Activated CD4-positive, alpha-beta memory T cell treated with anti-CD3 and anti-CD28 coated beads for 36 hours (primary cell): ENCODE data around the gene RASSF8. TPM values are rescaled to one million over a fixed set of nuclear protein-coding genes. Genes with fewer than 3 reads are reported as not detected.

Experiments used
- CTCF ChIA-PET: fragments of 350-600 bp; sonication (Branson Sonifier 250); formaldehyde crosslinking; loops from one replicate; lab custom pipeline; 2021; ENCODE audit warnings: antibody characterized with exemption, inconsistent platforms; lab: Charles Lee
- POLR2A ChIA-PET: fragments of 350-600 bp; sonication (Branson Sonifier 250); formaldehyde crosslinking; loops from one replicate; lab custom pipeline; 2021; ENCODE audit warnings: antibody characterized with exemption; lab: Charles Lee
- DNase-seq: peaks from one replicate; pipeline ENCODE4 v3.0.0-alpha.2; 2020
- H3K27ac Mint-ChIP-seq: one replicate; pipeline ENCODE4 v1.8.0; 2021; ENCODE audit warnings: mixed read lengths
- H3K27me3 Mint-ChIP-seq: one replicate; pipeline ENCODE4 v1.8.0; 2021; ENCODE audit warnings: mixed read lengths
- H3K36me3 Mint-ChIP-seq: one replicate; pipeline ENCODE4 v1.8.0; 2021; ENCODE audit warnings: mixed read lengths
- H3K4me1 Mint-ChIP-seq: one replicate; pipeline ENCODE4 v1.8.0; 2021; ENCODE audit warnings: low read depth, mixed read lengths
- H3K4me3 Mint-ChIP-seq: one replicate; pipeline ENCODE4 v1.8.0; 2021; ENCODE audit warnings: mild to moderate bottlenecking, mixed read lengths
- H3K9me3 Mint-ChIP-seq: one replicate; pipeline ENCODE4 v1.8.0; 2021; ENCODE audit warnings: mixed read lengths
- intact Hi-C: fragments of 100-400 bp; cut with micrococcal nuclease; formaldehyde crosslinking; loops from one replicate; pipeline ENCODE4 v1.15.1; 2023
- total RNA-seq, 2 experiments: library from RNA; stranded (reverse); gene quantifications; one replicate each; pipeline ENCODE4 v1.2.3, GENCODE V29; 2021

RASSF8 gene
- total RNA-seq, 2 experiments from 2014 or later = 0.26 to 0.29 TPM

- Mint-ChIP-seq H3K27ac (no peak overlapping the region), H3K4me3 (no peak overlapping the region), H3K36me3 (no peaks in the 10 kb centered on the region), H3K4me1 (no peaks in the 10 kb centered on the region), H3K9me3 (no peaks in the 10 kb centered on the region), H3K27me3 (peaks cover 1% of the 10 kb centered on the region)
- CTCF ChIA-PET = no interaction called here
- no peak for DNase-seq
- intact Hi-C loops = no loop called here
- POLR2A ChIA-PET = no interaction called here
Observed at GRCh38 chr12:25940886-25941285, 17.6 kb upstream of the RASSF8 start.

- no peaks in the 10 kb centered on the region for H3K4me1 Mint-ChIP-seq
- CTCF ChIA-PET = no interaction called here
- DNase-seq = no peak
- H3K9me3 Mint-ChIP-seq = no peaks in the 10 kb centered on the region
- no peak overlapping the region for H3K4me3 Mint-ChIP-seq
- H3K27me3 Mint-ChIP-seq = peaks cover 1% of the 10 kb centered on the region
- no peaks in the 10 kb centered on the region for H3K36me3 Mint-ChIP-seq
- POLR2A ChIA-PET = interaction anchor here (0.6 kb wide), 1 partner anchor 453 kb away, joined by 3 read pairs; no protein-coding TSS in a partner anchor
- intact Hi-C loops = no loop called here
- H3K27ac Mint-ChIP-seq = no peak overlapping the region
Observed at GRCh38 chr12:25942709-25943108, 15.8 kb upstream of the RASSF8 start.

GRCh38 chr12:25943940-25944339 lies 14.5 kb upstream of the RASSF8 start:
- Mint-ChIP-seq H3K27me3 (peaks cover 1% of the 10 kb centered on the region), H3K4me3 (no peak overlapping the region), H3K27ac (no peak overlapping the region), H3K9me3 (no peaks in the 10 kb centered on the region), H3K36me3 (no peaks in the 10 kb centered on the region), H3K4me1 (no peaks in the 10 kb centered on the region)
- DNase-seq = no peak
- intact Hi-C loops = no loop called here
- ChIA-PET CTCF (no interaction called here), POLR2A (no interaction called here)

- DNase-seq = no peak
- Mint-ChIP-seq H3K36me3 (no peaks in the 10 kb centered on the region), H3K9me3 (no peaks in the 10 kb centered on the region), H3K4me3 (no peak overlapping the region), H3K4me1 (no peaks in the 10 kb centered on the region), H3K27ac (no peak overlapping the region), H3K27me3 (no peaks in the 10 kb centered on the region)
- intact Hi-C loops = no loop called here
- ChIA-PET POLR2A (no interaction called here), CTCF (no interaction called here)
Observed at GRCh38 chr12:25949343-25949742, 9.1 kb upstream of the RASSF8 start.

GRCh38 chr12:25950329-25951115 lies 8.0 kb upstream of the RASSF8 start:
- no peak overlapping the region for H3K4me3 Mint-ChIP-seq
- H3K27me3 Mint-ChIP-seq = peaks cover 6% of the 10 kb centered on the region
- H3K9me3 Mint-ChIP-seq = no peaks in the 10 kb centered on the region
- no peaks in the 10 kb centered on the region for H3K36me3 Mint-ChIP-seq
- H3K4me1 Mint-ChIP-seq = no peaks in the 10 kb centered on the region
- intact Hi-C loops = loop anchor here (10.0 kb wide), 1 partner anchor 174 kb away; the partner anchor contains the start of gene BHLHE41
- no peak for DNase-seq
- ChIA-PET CTCF (no interaction called here), POLR2A (no interaction called here)
- no peak overlapping the region for H3K27ac Mint-ChIP-seq

- Mint-ChIP-seq H3K9me3 (no peaks in the 10 kb centered on the region), H3K27ac (no peak overlapping the region), H3K36me3 (no peaks in the 10 kb centered on the region), H3K4me3 (peak overlapping the region; percentile 59), H3K4me1 (peaks cover 11% of the 10 kb centered on the region), H3K27me3 (peaks cover 52% of the 10 kb centered on the region)
- POLR2A ChIA-PET = no interaction called here
- CTCF ChIA-PET = no interaction called here
- intact Hi-C loops = loop anchor here (10.0 kb wide), 1 partner anchor 167 kb away; the partner anchor contains the start of gene BHLHE41
- peak; percentile 17 for DNase-seq
Observed at GRCh38 chr12:25957793-25958427, 572 bp upstream of the RASSF8 start.

- intact Hi-C loops = loop anchor here (10.0 kb wide), 1 partner anchor 165 kb away; the partner anchor contains the start of gene BHLHE41
- peaks cover 11% of the 10 kb centered on the region for H3K4me1 Mint-ChIP-seq
- peak overlapping the region; percentile 69 for H3K4me3 Mint-ChIP-seq
- H3K27me3 Mint-ChIP-seq = peaks cover 57% of the 10 kb centered on the region
- peak; percentile 27 for DNase-seq
- no peaks in the 10 kb centered on the region for H3K36me3 Mint-ChIP-seq
- ChIA-PET POLR2A (no interaction called here), CTCF (no interaction called here)
- H3K27ac Mint-ChIP-seq = no peak overlapping the region
- no peaks in the 10 kb centered on the region for H3K9me3 Mint-ChIP-seq
Observed at GRCh38 chr12:25959071-25959961, 834 bp downstream of the RASSF8 start.

- H3K27me3 Mint-ChIP-seq = peaks cover 54% of the 10 kb centered on the region
- no peaks in the 10 kb centered on the region for H3K36me3 Mint-ChIP-seq
- ChIA-PET POLR2A (no interaction called here), CTCF (no interaction called here)
- DNase-seq = no peak
- intact Hi-C loops = no loop called here
- H3K9me3 Mint-ChIP-seq = no peaks in the 10 kb centered on the region
- H3K4me1 Mint-ChIP-seq = peaks cover 11% of the 10 kb centered on the region
- no peak overlapping the region for H3K27ac Mint-ChIP-seq
- no peak overlapping the region for H3K4me3 Mint-ChIP-seq
Observed at GRCh38 chr12:25960143-25960542, 1.7 kb downstream of the RASSF8 start.

- Mint-ChIP-seq H3K4me1 (peaks cover 11% of the 10 kb centered on the region), H3K27me3 (peaks cover 51% of the 10 kb centered on the region), H3K36me3 (no peaks in the 10 kb centered on the region), H3K9me3 (no peaks in the 10 kb centered on the region), H3K27ac (no peak overlapping the region), H3K4me3 (no peak overlapping the region)
- intact Hi-C loops = no loop called here
- no peak for DNase-seq
- ChIA-PET POLR2A (no interaction called here), CTCF (no interaction called here)
Observed at GRCh38 chr12:25960961-25961360, 2.5 kb downstream of the RASSF8 start.

- H3K9me3 Mint-ChIP-seq = no peaks in the 10 kb centered on the region
- intact Hi-C loops = no loop called here
- DNase-seq = no peak
- ChIA-PET POLR2A (no interaction called here), CTCF (interaction anchor here (0.6 kb wide), 1 partner anchor 93 kb away, joined by 3 read pairs; no protein-coding TSS in a partner anchor)
- peaks cover 39% of the 10 kb centered on the region for H3K27me3 Mint-ChIP-seq
- peaks cover 11% of the 10 kb centered on the region for H3K4me1 Mint-ChIP-seq
- H3K36me3 Mint-ChIP-seq = no peaks in the 10 kb centered on the region
- H3K27ac Mint-ChIP-seq = no peak overlapping the region
- no peak overlapping the region for H3K4me3 Mint-ChIP-seq
Observed at GRCh38 chr12:25962932-25963525, 4.5 kb downstream of the RASSF8 start.

- Mint-ChIP-seq H3K36me3 (no peaks in the 10 kb centered on the region), H3K9me3 (no peaks in the 10 kb centered on the region), H3K4me3 (no peak overlapping the region), H3K27me3 (peaks cover 40% of the 10 kb centered on the region), H3K4me1 (no peaks in the 10 kb centered on the region), H3K27ac (no peak overlapping the region)
- ChIA-PET CTCF (interaction anchor here (0.6 kb wide), 1 partner anchor 750 kb away, joined by 4 read pairs; no protein-coding TSS in a partner anchor), POLR2A (interaction anchor here (0.6 kb wide), 1 partner anchor 12 kb away, joined by 3 read pairs; no protein-coding TSS in a partner anchor)
- DNase-seq = no peak
- intact Hi-C loops = no loop called here
Observed at GRCh38 chr12:25965682-25966081, 7.2 kb downstream of the RASSF8 start.
